GM12878 (cell line): ENCODE data around the gene ITGA8. TPM values are rescaled to one million over a fixed set of nuclear protein-coding genes. Genes with fewer than 3 reads are reported as not detected.

ENCODE experiments used
- ATAC-seq: fragments of 200-7000 bp; cut with Tn5 transposase; 3 replicates; pipeline ENCODE4 v1.9.1; 2020; ENCODE audit warnings: mild to moderate bottlenecking, moderate library complexity
- BruUV-seq: library from RNA; stranded (reverse); fragments of 400-500 nt; replicated peaks from 2 replicates; lab custom pipeline; 2021; lab: Mats Ljungman, UMichigan
- CTCF ChIA-PET: fragments of 300-600 bp; sonication (Branson Sonifier 250); formaldehyde crosslinking; extraction: SDS; loops from one replicate; lab custom pipeline; 2021; ENCODE audit warnings: inconsistent platforms; lab: Yijun Ruan, JAX
- POLR2A ChIA-PET: fragments of 350-600 bp; formaldehyde crosslinking; extraction: SDS; loops from one replicate; lab custom pipeline; 2021; ENCODE audit warnings: inconsistent platforms; lab: Charles Lee
- RAD21 ChIA-PET: fragments of 300-600 bp; sonication (Branson Sonifier 250); formaldehyde crosslinking; loops from one replicate; lab custom pipeline; 2023; ENCODE audit warnings: antibody characterized with exemption; ENCODE audit not compliant: unreplicated experiment; lab: Charles Lee
- SMC1A ChIA-PET: fragments of 300-600 bp; sonication (Branson Sonifier 250); formaldehyde crosslinking; loops from one replicate; lab custom pipeline; 2023; ENCODE audit not compliant: unreplicated experiment, uncharacterized antibody; lab: Charles Lee
- DNase-seq: peaks from one replicate; pipeline ENCODE4 v3.0.0-alpha.2; 2011; ENCODE audit warnings: low read depth, low spot score
- FAIRE-seq: peaks from 3 replicates; lab custom pipeline; 2011; peaks lifted over from hg19 to GRCh38; lab: Jason Lieb, UNC
- H2AFZ ChIP-seq: 2 replicates; pipeline ENCODE4 v1.6.0; 2011; ENCODE audit warnings: low read depth, low read length, control low read depth; ENCODE audit not compliant: control insufficient read depth
- H3K27ac ChIP-seq: 2 replicates; pipeline ENCODE4 v1.5.1; 2011; ENCODE audit warnings: control low read depth; ENCODE audit not compliant: control insufficient read depth, insufficient read depth
- H3K27me3 ChIP-seq, 2 experiments: replicated peaks in 1 of 2; 2 replicates each; pipeline versions ENCODE4 v1.6.0 to v1.6.1; 2011; ENCODE audit warnings: low read length in 1 of 2; ENCODE audit not compliant: control insufficient read depth in 2 of 2, insufficient read depth in 2 of 2
- H3K36me3 ChIP-seq, 2 experiments: 2 replicates each; pipeline ENCODE4 v1.5.1; 2011; ENCODE audit warnings: low read length in 1 of 2; ENCODE audit not compliant: control insufficient read depth in 2 of 2, insufficient read depth in 2 of 2
- H3K4me1 ChIP-seq: 2 replicates; pipeline ENCODE4 v1.6.1; 2011; ENCODE audit warnings: mild to moderate bottlenecking, low read length, moderate library complexity, mixed read lengths; ENCODE audit not compliant: control insufficient read depth, insufficient read depth
- H3K4me2 ChIP-seq: 2 replicates; pipeline ENCODE4 v1.6.0; 2011; ENCODE audit warnings: control low read depth; ENCODE audit not compliant: control insufficient read depth, insufficient read depth
- H3K4me3 ChIP-seq: fragments of 200-600 bp; sonication (generic); 2 replicates; pipeline ENCODE4 v1.5.1; 2016
- H3K79me2 ChIP-seq: 2 replicates; pipeline ENCODE4 v1.6.0; 2011; ENCODE audit warnings: low read length; ENCODE audit not compliant: control insufficient read depth, insufficient read depth
- H3K9ac ChIP-seq: 2 replicates; pipeline ENCODE4 v1.8.0; 2011; ENCODE audit warnings: low read length, control low read depth, mixed read lengths; ENCODE audit not compliant: control insufficient read depth, insufficient read depth
- H3K9me3 ChIP-seq: replicated peaks from 3 replicates; pipeline ENCODE4 v1.5.1; 2011; ENCODE audit warnings: mild to moderate bottlenecking, low read length; ENCODE audit not compliant: control insufficient read depth, insufficient read depth
- H4K20me1 ChIP-seq: 2 replicates; pipeline ENCODE4 v1.6.0; 2011; ENCODE audit not compliant: control insufficient read depth, insufficient read depth
- ATF7 ChIP-seq: fragments of 450-650 bp; IDR thresholded peaks from 2 replicates; pipeline ENCODE4 v1.6.1; 2016; ENCODE audit warnings: low read depth, mild to moderate bottlenecking
- ETV6 ChIP-seq, 2 experiments: fragments of 450-650 bp in 1 of 2; IDR thresholded peaks in 1 of 2; conservative IDR thresholded peaks in 1 of 2; 2 replicates each; pipeline ENCODE4 v1.6.1; 2014; ENCODE audit warnings: antibody characterized with exemption in 1 of 2, borderline replicate concordance in 1 of 2, low read depth in 1 of 2, mild to moderate bottlenecking in 1 of 2, moderate library complexity in 1 of 2
- HCFC1 ChIP-seq: fragments of 150-350 bp; IDR thresholded peaks from 2 replicates; pipeline ENCODE4 v1.6.1; 2014; ENCODE audit warnings: low read length
- HDAC2 ChIP-seq: fragments of 200-600 bp; sonication (generic); IDR thresholded peaks from 2 replicates; pipeline ENCODE4 v1.6.1; 2017
- IRF4 ChIP-seq: IDR thresholded peaks from 2 replicates; pipeline ENCODE4 v1.6.1; 2011; ENCODE audit warnings: low read depth, low read length
- MXI1 ChIP-seq: fragments of 150-350 bp; IDR thresholded peaks from 2 replicates; pipeline ENCODE4 v1.6.1; 2011; ENCODE audit warnings: low read depth, mild to moderate bottlenecking, inconsistent platforms, low read length, improper control_type of control experiment
- NFIC ChIP-seq: IDR thresholded peaks from 2 replicates; pipeline ENCODE4 v1.6.1; 2012; ENCODE audit warnings: low read depth, mild to moderate bottlenecking, inconsistent platforms, low read length, moderate library complexity
- NR2C1 ChIP-seq: fragments of 450-650 bp; IDR thresholded peaks from 2 replicates; pipeline ENCODE4 v1.6.1; 2017; ENCODE audit warnings: antibody characterized with exemption, mild to moderate bottlenecking, moderate library complexity
- RFX5 ChIP-seq: IDR thresholded peaks from 2 replicates; pipeline ENCODE4 v1.6.1; 2011; ENCODE audit warnings: low read depth, low read length, improper control_type of control experiment
- STAT3 ChIP-seq: IDR thresholded peaks from 2 replicates; pipeline ENCODE4 v1.6.1; 2011; ENCODE audit warnings: low read depth, low read length, improper control_type of control experiment
- SUZ12 ChIP-seq: fragments of 200-600 bp; sonication (generic); IDR thresholded peaks from one replicate; pipeline ENCODE4 v1.6.1; 2018; ENCODE audit warnings: antibody characterized with exemption, mild to moderate bottlenecking; ENCODE audit not compliant: unreplicated experiment
- TARDBP ChIP-seq: IDR thresholded peaks from 2 replicates; pipeline ENCODE4 v1.6.1; 2016; ENCODE audit warnings: borderline replicate concordance
- ZBED1 ChIP-seq: IDR thresholded peaks from 2 replicates; pipeline ENCODE4 v1.6.1; 2016; ENCODE audit warnings: borderline replicate concordance
- ZNF207 ChIP-seq: fragments of 450-650 bp; IDR thresholded peaks from 2 replicates; pipeline ENCODE4 v1.6.1; 2014; ENCODE audit warnings: antibody characterized with exemption, mild to moderate bottlenecking, borderline replicate concordance
- ZZZ3 ChIP-seq: IDR thresholded peaks from 2 replicates; pipeline ENCODE4 v1.6.1; 2011; ENCODE audit warnings: low read depth; ENCODE audit not compliant: control insufficient read depth, insufficient read length
- WGBS: methylation state at CpG from one replicate; pipeline ENCODE4 v1.1.6; 2016; ENCODE audit warnings: low lambda C conversion rate; ENCODE audit not compliant: insufficient replicate concordance, insufficient coverage; ENCODE audit errors: missing lambda C conversion rate; 5-methylcytosine and 5-hydroxymethylcytosine counted together
- in situ Hi-C: fragments of 300-500 bp; cut with MboI; formaldehyde crosslinking; loops from 9 replicates; pipeline ENCODE4 v1.14.3; 2018; ENCODE audit warnings: mixed read lengths
- intact Hi-C: fragments of 100-400 bp; cut with micrococcal nuclease; formaldehyde crosslinking; loops from one replicate; pipeline ENCODE4 v1.14.2; 2022; ENCODE audit not compliant: unreplicated experiment
- polyA plus RNA-seq, 11 experiments: library from polyadenylated mRNA; depleted of rRNA in 4 of 11; unstranded in 6 of 11; stranded (reverse) in 5 of 11; fragments of >200 nt; fragmentation: Nextera tagmentation in 4 of 11; fragmentation: Illumina TruSeq in 1 of 11; extraction: Ambion mirVana in 4 of 11; extraction: Trizol in 1 of 11; gene quantifications; 1 replicate in 1 of 11; 2 replicates in 10 of 11; pipeline versions ENCODE4 v1.2.1 to v1.2.3, GENCODE V29; 2011 to 2016; ENCODE audit warnings: inconsistent platforms in 2 of 11, missing spikeins in 2 of 11, low read depth in 1 of 11
- total RNA-seq, 4 experiments: library from RNA; depleted of rRNA in 3 of 4; stranded (reverse); fragments of >200 nt in 3 of 4; fragmentation: Illumina TruSeq in 1 of 4; extraction: Trizol in 1 of 4; gene quantifications; 2 replicates each; pipeline versions ENCODE4 v1.2.1 to v1.2.3, GENCODE V29; 2013 to 2021

The ITGA8 gene
- total and polyA plus RNA-seq, 10 of the 15 experiments (the other 5 are each of a cell fraction or from before 2014, with no cell fraction given) = 0.03 TPM; not detected in 9

GRCh38 chr10:15703151-15703880 is 16.4 kb downstream of the ITGA8 start (continued):
- no peak for TF ChIP-seq ZNF207

GRCh38 chr10:15700078-15700674 is 19.5 kb downstream of the ITGA8 start:
- H2AFZ ChIP-seq = no peak overlapping the region
- H3K4me2 ChIP-seq = no peak overlapping the region
- H3K9me3 ChIP-seq = no peaks in the 10 kb centered on the region
- ChIA-PET RAD21 (no interaction called here), SMC1A (no interaction called here), POLR2A (no interaction called here), CTCF (no interaction called here)
- no peaks in the 10 kb centered on the region for H4K20me1 ChIP-seq
- no peak for DNase-seq
- no peaks in the 10 kb centered on the region for H3K36me3 ChIP-seq
- no peak overlapping the region for H3K9ac ChIP-seq
- WGBS = 24% methylated on average over 4 of the region's 4 CpGs
- intact Hi-C loops = no loop called here
- no peak overlapping the region for H3K4me3 ChIP-seq
- H3K4me1 ChIP-seq = no peaks in the 10 kb centered on the region
- H3K79me2 ChIP-seq = no peaks in the 10 kb centered on the region
- BruUV-seq = no TSS peak
- no peaks in the 10 kb centered on the region for H3K27me3 ChIP-seq
- H3K27ac ChIP-seq = no peak overlapping the region
- TF ChIP-seq NR2C1 (no peak), STAT3 (no peak)
- TF ChIP-seq, all 136 proteins: peak for 0
- no peak for FAIRE-seq
- ATAC-seq = no peak
- in situ Hi-C loops = no loop called here

GRCh38 chr10:15695852-15696251 is 23.9 kb downstream of the ITGA8 start:
- no TSS peak for BruUV-seq
- ChIA-PET RAD21 (no interaction called here), CTCF (no interaction called here), POLR2A (no interaction called here), SMC1A (no interaction called here)
- Histone ChIP-seq H3K4me1 (no peaks in the 10 kb centered on the region), H2AFZ (no peak overlapping the region), H3K4me2 (no peak overlapping the region), H3K4me3 (no peak overlapping the region), H3K79me2 (no peaks in the 10 kb centered on the region), H3K36me3 (no peaks in the 10 kb centered on the region), H3K27ac (no peak overlapping the region), H3K9ac (no peak overlapping the region), H3K27me3 (no peaks in the 10 kb centered on the region), H3K9me3 (no peaks in the 10 kb centered on the region), H4K20me1 (no peaks in the 10 kb centered on the region)
- intact Hi-C loops (no loop called here), in situ Hi-C loops (no loop called here)
- 42% methylated on average over 12 of the region's 12 CpGs for WGBS
- FAIRE-seq (no peak), ATAC-seq (no peak), DNase-seq (no peak)
- TF ChIP-seq IRF4 (no peak), TARDBP (no peak), HDAC2 (no peak), ETV6 (conservative IDR thresholded peaks at IDR 0.05 in 1 of 2, IDR thresholded peaks at IDR 0.05 in 1 of 2; ENCODE audit: borderline replicate concordance in 1 of 2, low read depth in 1 of 2) (no peak), ZZZ3 (no peak), MXI1 (no peak), SUZ12 (no peak), HCFC1 (no peak), ATF7 (no peak), ZBED1 (no peak), RFX5 (no peak), NFIC (no peak)
